ENCODE measurements around the gene PRKD1.
"Not testable (repeated sequence)": the region's sequence is repeated elsewhere in the genome, so short reads cannot be mapped to it uniquely, and the experiment has no call there.

The PRKD1 gene

DNA sequence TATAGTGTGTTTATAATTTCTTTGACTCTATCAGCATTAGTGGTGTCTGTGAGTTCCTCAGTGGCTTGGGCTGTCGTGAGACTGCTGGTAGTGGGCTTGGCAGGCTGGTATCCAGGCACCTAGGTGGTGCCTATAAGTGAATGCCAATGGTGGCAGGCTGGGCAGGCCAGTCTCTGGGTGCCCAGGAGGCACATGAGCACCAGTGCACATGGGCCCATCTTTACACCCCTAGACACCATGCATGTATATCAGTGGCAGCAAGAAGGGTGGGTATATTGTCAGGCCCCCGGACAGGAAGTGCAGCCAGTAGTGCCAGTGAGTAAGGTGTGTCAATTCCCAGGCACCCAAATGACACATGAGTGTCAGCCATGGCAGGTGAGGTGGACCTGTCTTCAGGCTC lies 138.2 kb downstream of the PRKD1 start:
- DNase-seq, result no peak

DNA sequence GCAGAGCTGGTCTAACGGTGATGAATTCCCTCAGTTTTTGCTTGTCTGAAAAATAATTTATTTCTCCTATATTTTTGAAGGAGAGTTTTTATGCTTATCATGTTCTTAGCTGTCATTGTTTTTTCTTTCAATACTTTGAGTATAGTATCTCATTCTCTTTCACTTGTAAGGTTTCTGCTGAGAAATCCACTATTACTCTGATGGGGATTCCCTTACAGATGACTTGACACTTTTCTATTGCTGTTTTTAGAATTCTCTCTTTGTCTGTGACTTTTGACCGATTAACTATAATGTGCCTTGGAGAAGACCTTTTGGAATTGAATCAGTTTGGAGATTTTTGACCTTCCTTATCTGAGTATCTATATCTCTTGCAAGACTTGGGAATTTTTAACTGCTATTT lies 139.6 kb downstream of the PRKD1 start:
- DNase-seq, result no peak

DNA sequence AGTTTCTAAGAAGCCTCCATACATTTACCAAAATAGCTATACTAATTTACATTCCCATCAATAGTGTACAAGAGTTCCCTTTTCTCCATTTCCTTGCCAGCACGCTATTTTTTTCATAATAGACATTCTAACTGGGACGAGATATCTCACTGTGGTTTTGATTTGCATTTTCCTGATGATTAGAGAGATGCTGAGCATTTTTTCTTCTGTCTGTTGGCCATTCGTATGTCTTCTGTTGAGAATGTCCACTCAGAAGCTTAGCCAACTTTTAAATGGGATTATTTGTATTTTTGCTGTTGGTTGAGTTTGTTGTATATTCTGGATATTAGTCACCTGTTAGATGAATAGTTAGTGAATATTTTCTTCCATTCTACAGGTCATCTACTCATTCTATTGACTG lies 144.1 kb downstream of the PRKD1 start:
- no peak for DNase-seq

DNA sequence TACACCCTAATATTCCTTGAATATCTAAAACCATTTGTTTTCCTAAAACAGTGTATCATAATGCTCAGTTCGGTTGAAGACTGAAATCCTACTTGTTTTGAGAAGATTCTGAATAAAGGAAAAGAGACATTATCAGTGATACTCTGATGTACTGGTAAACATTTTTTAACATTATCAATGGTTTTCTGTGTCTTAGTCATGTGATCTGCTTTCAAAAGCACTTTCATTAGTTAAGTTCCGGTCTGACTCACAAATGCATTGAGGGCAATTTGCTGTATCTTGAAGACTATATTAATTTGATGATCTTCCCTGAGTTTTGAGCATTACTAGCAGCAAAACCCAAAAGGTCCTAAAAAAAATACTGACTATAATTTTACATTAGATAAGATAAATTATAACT lies 145.6 kb downstream of the PRKD1 start:
- no peak for DNase-seq

DNA sequence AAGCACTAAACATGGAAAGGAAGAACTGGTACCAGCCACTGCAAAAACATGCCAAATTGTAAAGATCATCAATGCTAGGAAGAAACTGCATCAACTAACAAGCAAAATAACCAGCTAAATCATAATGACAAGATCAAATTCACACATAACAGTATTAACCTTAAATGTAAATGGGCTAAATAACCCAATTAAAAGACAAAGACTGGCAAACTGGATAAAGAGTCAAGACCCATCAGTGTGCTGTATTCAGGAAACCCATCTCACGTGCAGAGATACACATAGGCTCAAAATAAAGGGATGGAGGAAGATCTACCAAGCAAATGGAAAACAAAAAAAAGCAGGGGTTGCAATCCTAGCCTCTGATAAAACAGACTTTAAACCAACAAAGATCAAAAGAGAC lies 150.5 kb downstream of the PRKD1 start:
- DNase-seq, result not testable (repeated sequence)

DNA sequence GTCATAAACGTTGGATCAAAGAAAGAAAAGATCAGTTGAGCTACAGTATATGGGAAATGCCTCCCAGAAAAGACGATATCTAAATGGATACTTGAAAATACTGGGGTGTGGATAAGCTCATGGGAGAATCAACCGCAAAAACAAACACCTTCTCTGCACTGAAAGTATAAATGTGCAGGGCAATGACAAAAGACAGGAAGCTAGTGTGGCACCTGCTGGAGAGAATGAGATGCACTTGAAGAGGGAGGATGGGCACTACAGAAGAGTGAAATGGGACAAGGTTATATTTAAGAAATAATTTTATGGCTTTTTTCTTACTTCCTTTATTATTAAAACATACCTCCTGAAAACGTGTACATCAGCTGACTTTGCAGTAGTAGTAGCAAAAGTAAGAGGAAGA lies 153.7 kb downstream of the PRKD1 start:
- DNase-seq, result no peak

DNA sequence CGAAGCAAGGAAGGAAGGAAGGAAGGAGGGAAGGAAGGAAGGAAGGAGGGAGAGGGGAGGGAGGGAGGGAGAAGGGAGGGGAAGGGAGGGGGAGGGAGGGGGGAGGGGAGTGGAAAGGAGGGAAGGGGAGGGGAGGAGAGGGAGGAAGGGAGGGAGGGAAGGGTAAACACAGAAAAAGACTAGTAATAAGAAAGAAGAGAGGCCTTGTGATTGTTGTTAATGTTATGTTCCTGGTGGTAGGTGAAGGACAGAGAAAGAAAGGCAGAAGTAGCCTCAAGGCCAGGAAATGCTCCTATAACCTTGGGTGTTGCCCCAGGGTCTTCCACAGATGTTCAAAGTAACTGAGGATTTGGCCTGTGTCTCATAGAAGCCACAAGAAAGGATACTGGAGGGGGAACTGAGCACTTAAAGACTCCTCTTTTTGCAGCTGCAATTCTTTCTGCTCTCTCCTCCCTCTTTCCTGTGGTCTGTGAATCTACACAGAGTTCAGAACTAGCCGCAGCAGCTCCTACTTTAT lies 164.2 kb downstream of the PRKD1 start:
- no peak for DNase-seq

DNA sequence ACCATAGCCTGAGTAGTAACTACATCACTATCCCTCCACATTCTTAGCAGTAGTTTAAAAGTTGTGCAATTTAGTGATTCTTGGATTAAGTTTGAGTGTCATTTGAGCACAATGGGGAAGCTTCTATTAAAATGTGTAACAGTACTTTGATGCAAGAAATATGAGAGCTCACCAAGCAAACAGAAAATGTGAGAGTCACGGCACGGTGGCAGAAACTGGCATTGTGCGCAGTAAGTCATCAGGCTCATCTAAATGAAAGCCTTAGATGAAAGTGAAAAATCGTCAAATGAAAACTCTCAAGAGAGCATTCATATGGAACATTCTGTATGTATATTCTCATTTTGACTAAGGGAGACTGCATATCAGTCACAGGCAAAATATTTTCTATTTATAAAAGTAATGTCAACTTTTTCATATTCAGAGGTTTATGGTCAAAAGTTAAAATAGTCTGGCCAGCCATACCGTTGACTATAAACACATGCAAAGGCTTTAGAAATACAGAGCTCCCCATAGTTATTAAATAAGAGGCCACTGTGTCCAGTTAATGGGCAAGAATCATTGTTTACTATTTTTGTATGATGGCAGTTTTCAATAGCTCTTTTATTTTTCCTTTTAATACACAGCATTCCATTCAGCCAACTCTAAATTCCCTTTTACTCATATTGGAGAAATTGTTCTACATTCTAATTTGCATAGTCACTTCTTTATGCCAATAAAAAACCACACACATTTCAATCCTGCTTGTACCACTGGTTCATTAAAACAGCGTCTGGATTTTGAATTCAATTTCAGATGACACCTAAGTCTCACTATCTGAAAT lies 167.9 kb downstream of the PRKD1 start:
- DNase-seq, result no peak

DNA sequence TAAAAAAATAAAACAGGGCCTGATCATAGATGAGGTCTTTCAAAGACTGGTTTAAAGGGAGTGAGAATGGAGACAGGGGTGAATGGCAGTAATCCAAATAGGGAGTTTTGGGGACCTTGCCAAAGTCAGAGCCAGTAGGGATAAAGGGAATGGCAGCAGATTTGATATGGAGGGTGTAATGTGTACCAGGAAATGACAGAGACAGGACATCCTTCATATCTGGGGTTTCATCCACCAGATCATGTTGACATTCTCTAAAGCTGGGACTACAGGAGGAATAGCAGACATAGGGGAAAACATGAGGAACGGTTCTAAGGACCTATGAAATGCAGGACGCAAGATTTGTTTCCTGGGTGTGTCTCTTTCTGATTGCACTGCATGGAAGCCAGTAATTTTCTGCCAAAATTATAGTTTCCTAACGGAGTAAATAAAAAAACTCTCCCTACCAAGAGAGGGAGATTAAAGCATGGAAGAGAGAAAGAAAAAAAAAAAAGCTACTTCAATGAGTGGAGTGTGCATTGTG lies 169.9 kb downstream of the PRKD1 start:
- no peak for DNase-seq

DNA sequence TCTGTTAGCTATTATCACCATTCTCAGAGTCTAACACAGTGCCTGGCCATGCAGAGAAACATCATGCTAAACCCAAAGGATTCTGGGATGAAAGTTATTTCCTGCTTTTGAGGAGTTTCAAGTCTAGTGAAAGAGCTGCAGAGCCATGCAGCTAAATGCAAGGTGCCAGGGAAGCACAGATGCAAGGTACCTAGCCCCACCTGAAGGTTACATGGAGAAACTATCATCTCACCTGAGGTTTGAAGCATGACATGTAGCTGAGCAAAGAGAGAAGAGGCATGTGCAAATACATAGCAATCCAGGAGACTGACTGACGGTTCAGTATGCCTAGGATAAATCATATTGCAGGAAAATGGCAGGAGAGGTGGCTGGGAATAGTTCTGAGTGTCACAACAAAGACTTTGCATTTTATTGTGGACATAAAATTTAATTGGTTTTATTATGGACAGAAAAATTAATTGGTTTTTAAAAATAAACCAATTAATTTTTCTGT lies 170.4 kb downstream of the PRKD1 start:
- no peak for DNase-seq

DNA sequence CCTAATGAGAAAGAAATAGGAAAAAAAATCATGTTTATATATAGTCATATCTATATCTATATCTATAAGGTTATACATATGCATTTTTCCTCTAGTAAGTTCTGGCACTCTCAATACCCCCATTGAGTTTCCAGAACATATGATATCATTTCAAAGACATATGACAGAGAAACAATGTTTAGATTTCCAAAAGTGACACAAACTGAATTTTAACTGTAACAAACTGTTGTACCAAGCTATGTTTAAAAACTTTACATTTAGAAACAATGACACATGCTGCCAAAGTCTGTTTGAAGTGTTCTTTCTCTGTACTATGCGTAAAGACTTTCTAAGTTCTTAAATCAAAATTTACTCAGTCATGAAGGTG lies 171.6 kb downstream of the PRKD1 start:
- no peak for DNase-seq

DNA sequence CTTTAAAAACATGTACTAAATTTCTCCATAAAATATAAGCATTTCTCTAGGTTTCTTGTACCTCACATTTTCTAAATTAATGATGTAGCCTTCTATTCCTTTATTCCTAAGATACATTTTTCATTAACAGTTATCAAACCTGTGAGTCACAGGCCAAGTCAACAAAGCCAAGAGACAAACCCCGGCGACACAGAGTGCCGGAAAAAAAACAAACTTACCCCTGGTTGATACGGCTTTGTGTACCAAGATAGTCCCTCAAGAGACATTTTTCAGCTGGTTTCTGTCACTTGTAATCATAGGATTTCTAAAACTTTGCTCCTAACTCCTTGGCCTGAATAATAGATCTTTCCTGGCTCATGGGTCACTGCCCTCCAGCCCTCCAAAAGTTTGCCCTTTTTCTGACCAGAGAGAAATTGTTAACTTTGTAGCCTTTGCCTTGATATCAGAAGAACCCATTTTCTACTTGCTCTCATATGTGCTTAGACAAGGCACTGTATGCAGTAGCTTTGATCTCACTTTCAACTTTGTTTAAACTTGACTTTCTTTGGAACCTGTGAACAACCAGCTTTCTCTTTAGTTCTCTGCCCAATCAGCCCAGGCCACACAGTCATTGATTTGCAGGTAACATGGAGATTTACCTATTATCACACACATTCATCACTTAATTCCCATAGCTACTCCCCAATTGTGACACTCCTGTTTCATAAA lies 172.2 kb downstream of the PRKD1 start:
- DNase-seq, result no peak

DNA sequence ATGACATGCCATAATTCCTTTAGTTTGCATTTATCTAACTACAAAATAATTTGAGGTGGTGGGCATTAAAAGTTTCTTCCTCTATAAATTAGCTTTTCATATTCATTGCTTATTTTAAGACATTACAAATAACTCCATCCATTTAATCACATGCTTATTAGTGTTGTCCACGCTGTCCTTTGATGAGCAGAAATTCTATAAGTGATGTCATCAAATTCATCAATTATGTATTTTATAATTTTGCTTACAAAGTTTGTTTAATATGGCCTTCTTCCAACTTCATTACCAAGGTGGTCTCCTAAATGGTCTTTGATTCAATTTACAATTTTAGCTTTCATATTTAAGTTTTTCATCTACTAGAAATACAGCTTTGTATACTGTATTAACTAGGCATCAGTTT lies 173.5 kb downstream of the PRKD1 start:
- DNase-seq, result no peak

DNA sequence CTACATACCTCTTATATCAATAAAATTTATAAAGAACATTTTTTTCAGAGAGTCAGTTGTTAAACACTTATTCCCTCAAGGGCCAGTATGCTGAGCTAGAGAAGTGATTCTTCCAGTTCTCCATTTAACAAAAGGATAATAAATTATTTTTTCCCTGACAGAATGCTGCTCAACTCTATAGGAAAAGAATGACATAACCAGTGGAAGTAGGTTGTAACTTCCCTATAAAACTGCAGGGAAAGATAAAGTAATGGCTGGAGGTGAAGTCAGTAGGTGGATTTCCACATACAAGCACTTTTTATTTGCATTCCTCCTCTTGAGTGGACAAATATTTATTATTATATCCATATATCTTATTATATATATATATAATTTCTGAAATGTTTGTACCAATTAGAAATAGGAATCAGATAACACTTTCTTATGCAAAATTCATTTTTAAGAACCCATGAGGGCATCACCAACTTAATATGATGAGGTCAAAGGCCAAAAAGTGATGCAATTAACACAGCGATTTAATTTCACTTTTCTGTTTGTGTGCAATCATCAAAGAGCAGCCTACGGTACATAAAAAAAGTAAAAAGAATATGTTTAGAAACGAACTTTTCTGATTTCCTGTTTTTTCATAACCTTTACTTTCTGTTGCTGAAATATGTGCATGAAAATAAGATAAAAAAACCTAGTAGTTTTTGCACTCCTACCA lies 175.3 kb downstream of the PRKD1 start:
- no peak for DNase-seq

DNA sequence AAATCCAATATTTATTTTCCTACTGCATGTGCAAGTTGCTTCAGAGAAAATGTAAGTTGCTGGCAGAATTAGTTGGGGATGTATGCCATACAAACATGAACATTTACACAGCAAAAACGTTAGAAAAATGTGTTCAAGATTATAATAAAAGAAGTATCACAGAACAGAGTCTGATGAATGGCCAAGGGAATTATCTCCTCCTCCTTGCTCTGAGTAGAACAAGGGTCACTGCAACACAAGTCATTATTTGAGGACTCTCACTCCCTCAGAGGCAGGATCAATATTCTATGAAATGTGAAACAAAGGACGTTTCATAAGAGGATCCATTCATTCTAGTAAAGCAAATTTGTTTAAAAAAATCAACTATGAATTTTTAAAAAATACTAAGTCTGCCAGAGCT lies 177.8 kb downstream of the PRKD1 start:
- DNase-seq, result no peak

DNA sequence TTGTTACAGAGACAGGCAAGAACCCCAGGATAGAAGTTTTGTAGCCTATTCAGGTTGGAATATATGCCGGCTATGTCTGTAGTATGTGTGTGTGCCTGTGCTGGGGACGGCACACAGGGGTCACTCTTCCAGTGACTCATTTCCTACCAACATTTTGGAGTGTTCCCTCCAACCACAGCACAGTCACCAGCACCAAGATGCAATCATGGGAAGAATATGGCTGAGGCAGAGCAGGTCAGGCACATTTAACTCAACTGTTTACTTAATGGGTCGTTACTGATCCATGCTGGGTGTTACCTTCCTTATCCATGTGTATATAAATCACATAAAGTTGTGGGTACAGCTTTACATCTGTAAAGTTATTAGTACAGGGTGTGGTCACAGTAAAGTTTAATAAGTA lies 178.3 kb downstream of the PRKD1 start:
- DNase-seq, result no peak

DNA sequence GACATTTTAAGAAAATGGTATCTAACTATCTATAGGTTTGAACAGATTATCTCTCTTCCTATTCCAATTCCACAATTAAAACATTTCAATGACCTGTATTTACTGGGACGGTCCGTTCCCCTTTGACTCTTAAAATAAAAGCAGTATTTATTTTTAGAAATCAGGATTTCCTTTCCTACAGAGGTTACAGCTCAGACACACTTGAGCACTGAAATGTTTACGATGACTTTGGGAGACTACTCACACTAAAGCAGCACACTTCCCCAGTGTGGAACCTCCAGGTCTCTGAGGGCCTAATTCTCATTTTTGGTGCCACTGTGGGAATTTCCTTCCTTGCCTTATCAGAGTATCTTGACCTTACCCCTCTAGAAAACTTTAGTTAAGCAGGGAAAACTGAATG lies 181.8 kb downstream of the PRKD1 start:
- no peak for DNase-seq

DNA sequence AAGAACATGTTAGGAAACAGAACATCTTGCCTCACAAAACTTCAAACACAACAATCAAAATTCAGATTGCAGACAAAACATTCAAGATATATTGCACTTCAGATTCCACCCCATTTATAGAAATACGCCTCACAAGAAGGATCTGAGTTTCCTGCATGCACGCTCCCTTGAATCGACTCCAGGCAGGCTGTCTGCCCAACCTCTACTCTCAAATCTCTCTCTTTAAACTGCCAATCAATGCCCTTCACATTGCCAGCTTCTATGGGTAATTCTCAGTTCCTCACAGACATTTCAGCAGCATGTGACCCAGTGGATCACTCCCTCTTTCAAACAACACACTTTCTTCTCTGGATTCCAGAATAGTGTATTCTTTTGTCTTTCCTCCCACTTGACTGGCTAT lies 184.1 kb downstream of the PRKD1 start:
- DNase-seq, result no peak

DNA sequence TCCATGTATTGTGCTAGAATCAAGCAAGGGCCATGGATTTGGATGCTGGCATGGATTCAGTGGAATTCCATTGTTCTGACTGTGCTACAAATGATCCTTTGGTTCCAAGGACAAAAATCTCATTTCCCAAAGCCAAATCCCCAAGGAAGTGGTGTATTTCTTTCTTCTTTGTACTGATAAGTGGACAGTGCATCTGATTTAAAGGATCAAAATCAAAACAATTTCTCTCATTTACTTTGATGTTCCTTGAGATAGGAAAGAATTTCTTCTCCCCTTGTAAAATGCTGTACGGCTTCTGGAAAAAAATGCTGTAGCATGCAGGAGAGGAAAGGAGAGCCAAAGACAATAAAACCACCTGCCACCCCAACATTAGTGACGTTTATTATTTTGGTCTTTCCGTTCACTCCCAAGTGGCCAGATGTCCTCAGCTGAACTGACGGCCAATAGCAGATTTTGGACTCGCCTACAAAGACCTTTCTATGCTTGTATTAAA lies 185.7 kb downstream of the PRKD1 start:
- no peak for DNase-seq

DNA sequence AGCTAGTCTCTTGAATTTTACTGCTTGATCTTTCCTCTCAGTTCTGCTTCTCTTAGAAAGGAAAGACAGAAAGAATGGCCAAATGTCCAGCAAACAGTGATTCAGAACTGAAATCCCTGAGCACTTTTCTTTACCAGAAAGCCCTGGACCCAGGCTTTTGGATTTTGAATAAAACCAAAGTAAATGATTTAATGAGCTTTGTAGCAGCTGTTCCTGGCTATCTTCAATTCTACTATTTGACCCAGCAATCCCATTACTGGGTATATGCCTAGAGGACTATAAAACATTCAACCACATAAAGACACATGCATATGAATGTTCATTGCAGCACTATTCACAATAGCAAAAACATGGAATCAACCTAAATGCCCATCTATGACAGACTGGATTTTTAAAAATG lies 187.2 kb downstream of the PRKD1 start:
- DNase-seq, result no peak

DNA sequence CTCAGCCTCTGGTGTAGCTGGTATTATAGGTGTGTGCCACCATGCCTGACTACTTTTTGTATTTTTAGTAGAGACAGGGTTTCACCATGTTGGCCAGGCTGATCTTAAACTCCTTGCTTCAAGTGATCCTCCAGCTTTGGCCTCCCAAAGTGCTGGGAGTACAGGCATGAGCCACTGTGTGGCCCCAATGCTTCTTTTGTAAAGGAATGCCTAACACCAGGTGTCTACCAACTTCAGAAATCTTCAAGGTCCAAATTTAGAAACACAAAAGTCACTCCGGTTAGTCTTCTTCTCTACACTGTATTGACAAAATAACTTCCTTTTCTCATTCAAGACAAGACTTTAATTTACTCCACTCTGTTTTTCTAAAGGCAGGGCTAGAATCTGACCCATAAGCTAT lies 188.7 kb downstream of the PRKD1 start:
- no peak for DNase-seq

DNA sequence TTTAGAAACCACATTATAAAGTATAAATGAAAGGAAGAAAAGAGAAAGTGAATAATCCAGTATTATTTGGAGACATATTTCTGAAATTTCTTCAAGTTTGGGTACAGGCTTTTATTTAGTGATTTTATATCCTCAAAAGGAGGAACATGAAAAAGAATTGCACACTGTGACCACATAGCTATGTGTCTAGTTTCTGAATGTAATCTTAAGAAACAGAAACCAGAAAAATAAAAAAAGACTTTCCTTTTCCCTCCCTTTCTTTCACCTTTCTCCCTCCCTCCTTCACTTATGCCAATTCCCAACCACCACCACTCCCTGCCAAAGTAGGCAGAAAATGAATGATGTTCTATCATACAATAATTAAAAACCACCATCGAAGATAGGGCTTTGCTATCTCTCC lies 189.6 kb downstream of the PRKD1 start:
- DNase-seq, result no peak

DNA sequence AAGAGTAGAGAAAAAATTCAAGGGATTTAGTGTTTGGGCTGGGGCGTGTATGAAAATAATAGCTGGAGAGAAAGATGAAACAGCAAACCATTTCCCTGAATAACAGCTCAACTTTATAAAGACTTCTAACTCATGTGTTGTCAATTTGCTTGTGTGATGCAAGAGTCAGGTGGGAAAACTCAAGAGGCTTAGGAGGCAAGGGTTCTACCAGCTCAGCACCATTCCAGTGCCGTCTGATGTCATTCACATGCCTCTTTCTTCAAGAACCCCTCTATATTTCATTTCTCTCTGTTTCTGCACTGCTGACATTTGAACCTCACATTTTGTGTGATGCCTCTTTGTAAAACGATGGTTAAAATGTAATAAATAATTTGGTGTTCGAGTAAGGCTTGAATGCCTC lies 192.2 kb downstream of the PRKD1 start:
- no peak for DNase-seq

Measured in activated CD4-positive, CD25-positive, alpha-beta regulatory T cell (primary cell).